Measurements from ENCODE around the gene PPP4R3B.

- TF ChIP-seq CTCF (conservative IDR thresholded peaks at IDR 0.05; ENCODE audit: low read length) (no peak), EZH2phosphoT487 (IDR thresholded peaks at IDR 0.05; ENCODE audit: borderline replicate concordance, low read depth, low read length) (no peak)
Measured at GRCh38 chr2:55556809-55557208, 60.6 kb downstream of the PPP4R3B start.

Data from OCI-LY7 (cell line).